Measurements from ENCODE around the gene PCTP. TPM values are rescaled to one million over a fixed set of nuclear protein-coding genes. Genes with fewer than 3 reads are reported as not detected.

Gene PCTP
- total and polyA plus RNA-seq, 9 of the 15 experiments (the other 6 are each of a cell fraction or from before 2014, with no cell fraction given) = 10.9 to 62.3 (median 41.2) TPM

DNA sequence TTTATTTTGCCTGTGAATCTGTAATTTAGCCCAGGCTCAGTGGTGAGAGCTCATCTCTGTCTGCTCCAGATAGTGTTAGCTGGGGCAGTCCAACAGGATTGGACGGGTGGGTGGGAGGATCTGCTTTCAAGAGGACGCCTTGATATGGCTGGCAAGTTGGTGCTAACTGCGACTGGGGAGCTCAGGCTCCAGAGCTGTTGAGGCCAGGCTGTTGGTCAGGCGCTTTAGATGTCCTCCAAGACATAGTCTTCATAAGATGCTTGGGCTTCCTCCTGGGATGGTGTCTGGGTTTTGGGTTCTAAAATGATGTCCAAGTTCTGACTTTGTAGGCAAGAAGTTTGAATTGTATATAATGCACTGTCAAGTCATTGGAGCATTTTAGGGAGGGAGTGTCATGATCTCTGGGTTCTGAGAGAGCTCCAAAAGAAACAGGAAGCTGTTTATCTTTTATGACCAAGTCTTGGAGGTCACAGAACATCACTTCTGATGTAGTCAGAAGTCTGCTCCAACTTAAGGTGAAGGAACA lies 12.8 kb upstream of the PCTP start (continued):
- TF ChIP-seq, protein P1, sequence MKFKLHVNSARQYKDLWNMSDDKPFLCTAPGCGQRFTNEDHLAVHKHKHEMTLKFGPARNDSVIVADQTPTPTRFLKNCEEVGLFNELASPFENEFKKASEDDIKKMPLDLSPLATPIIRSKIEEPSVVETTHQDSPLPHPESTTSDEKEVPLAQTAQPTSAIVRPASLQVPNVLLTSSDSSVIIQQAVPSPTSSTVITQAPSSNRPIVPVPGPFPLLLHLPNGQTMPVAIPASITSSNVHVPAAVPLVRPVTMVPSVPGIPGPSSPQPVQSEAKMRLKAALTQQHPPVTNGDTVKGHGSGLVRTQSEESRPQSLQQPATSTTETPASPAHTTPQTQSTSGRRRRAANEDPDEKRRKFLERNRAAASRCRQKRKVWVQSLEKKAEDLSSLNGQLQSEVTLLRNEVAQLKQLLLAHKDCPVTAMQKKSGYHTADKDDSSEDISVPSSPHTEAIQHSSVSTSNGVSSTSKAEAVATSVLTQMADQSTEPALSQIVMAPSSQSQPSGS (CRISPR knock-in tag; IDR thresholded peaks at IDR 0.05) = no peak
- TF ChIP-seq ZFX (CRISPR knock-in tag; IDR thresholded peaks at IDR 0.05) (no peak), CBX2 (IDR thresholded peaks at IDR 0.05; ENCODE audit: insufficient read depth, low read length, poor library complexity, severe bottlenecking) (no peak), TEAD4 (IDR thresholded peaks at IDR 0.05; ENCODE audit: low read length) (peak; percentile 66), TEAD4 (CRISPR knock-in tag; IDR thresholded peaks at IDR 0.05; ENCODE audit: borderline replicate concordance) (no peak), PTRF (tag; IDR thresholded peaks at IDR 0.05) (no peak), CC2D1A (IDR thresholded peaks at IDR 0.05) (peak; percentile 86), GTF2F1 (IDR thresholded peaks at IDR 0.05; ENCODE audit: low read depth, low read length) (no peak), HDAC2 (IDR thresholded peaks at IDR 0.05) (0 out of 2 replicates have a peak, but pooled peaks have one; percentile 59), RNF2 (IDR thresholded peaks at IDR 0.05) (peak; percentile 20; the same call in 1 of the 2 replicates), RBM15 (IDR thresholded peaks at IDR 0.05; ENCODE audit: insufficient read depth, low read length) (no peak), POLR2B (IDR thresholded peaks at IDR 0.05; ENCODE audit: low read depth, partially characterized antibody) (peak; percentile 39), RBM34 (IDR thresholded peaks at IDR 0.05; ENCODE audit: borderline replicate concordance, insufficient read depth, low read length) (no peak), ELF2 (CRISPR knock-in tag; IDR thresholded peaks at IDR 0.05) (no peak), NCOA2 (IDR thresholded peaks at IDR 0.05; ENCODE audit: partially characterized antibody in 2 of 2) (no peak), ZNF57 (CRISPR knock-in tag; IDR thresholded peaks at IDR 0.05) (no peak), MAFF (IDR thresholded peaks at IDR 0.05; ENCODE audit: low read length) (peak; percentile 13; the same call in 1 of the 2 replicates), KHSRP (IDR thresholded peaks at IDR 0.05) (no peak), ZNF655 (CRISPR knock-in tag; IDR thresholded peaks at IDR 0.05) (no peak), EP300 (IDR thresholded peaks at IDR 0.05; ENCODE audit: low read length) (peak; percentile 66; the same call in 1 of the 2 replicates), STAT5B (CRISPR knock-in tag; IDR thresholded peaks at IDR 0.05) (no peak), ZFPM2 (CRISPR knock-in tag; IDR thresholded peaks at IDR 0.05) (no peak), KLF10 (CRISPR knock-in tag; IDR thresholded peaks at IDR 0.05) (no peak), ERF (CRISPR knock-in tag; IDR thresholded peaks at IDR 0.05) (no peak)
- TF ChIP-seq, protein P2, sequence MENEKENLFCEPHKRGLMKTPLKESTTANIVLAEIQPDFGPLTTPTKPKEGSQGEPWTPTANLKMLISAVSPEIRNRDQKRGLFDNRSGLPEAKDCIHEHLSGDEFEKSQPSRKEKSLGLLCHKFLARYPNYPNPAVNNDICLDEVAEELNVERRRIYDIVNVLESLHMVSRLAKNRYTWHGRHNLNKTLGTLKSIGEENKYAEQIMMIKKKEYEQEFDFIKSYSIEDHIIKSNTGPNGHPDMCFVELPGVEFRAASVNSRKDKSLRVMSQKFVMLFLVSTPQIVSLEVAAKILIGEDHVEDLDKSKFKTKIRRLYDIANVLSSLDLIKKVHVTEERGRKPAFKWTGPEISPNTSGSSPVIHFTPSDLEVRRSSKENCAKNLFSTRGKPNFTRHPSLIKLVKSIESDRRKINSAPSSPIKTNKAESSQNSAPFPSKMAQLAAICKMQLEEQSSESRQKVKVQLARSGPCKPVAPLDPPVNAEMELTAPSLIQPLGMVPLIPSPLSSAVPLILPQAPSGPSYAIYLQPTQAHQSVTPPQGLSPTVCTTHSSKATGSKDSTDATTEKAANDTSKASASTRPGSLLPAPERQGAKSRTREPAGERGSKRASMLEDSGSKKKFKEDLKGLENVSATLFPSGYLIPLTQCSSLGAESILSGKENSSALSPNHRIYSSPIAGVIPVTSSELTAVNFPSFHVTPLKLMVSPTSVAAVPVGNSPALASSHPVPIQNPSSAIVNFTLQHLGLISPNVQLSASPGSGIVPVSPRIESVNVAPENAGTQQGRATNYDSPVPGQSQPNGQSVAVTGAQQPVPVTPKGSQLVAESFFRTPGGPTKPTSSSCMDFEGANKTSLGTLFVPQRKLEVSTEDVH (IDR thresholded peaks at IDR 0.05; ENCODE audit: low read depth, partially characterized antibody) = no peak
